Endothelial cell of umbilical vein (primary cell): ENCODE data around the gene CBLC. TPM values are rescaled to one million over a fixed set of nuclear protein-coding genes. Genes with fewer than 3 reads are reported as not detected.
A peak's percentile ranks its signal among the peaks of the same experiment; 100 is the strongest.

Experiments
- BruUV-seq: library from RNA; stranded (reverse); fragments of 400-500 nt; replicated peaks from 2 replicates; lab custom pipeline; 2021; lab: Mats Ljungman, UMichigan
- CTCF ChIA-PET: fragments of 300-600, 350-600 bp; sonication (Branson Sonifier 250); formaldehyde crosslinking; loops from one replicate; lab custom pipeline; 2021; ENCODE audit warnings: antibody characterized with exemption, inconsistent platforms; lab: Charles Lee
- POLR2A ChIA-PET: fragments of 300-600, 350-600 bp; sonication (Branson Sonifier 250); formaldehyde crosslinking; loops from one replicate; lab custom pipeline; 2021; ENCODE audit warnings: antibody characterized with exemption, inconsistent platforms; lab: Charles Lee
- DNase-seq: peaks from one replicate; pipeline ENCODE4 v3.0.0-alpha.2; 2011; ENCODE audit warnings: low read depth, low spot score
- FAIRE-seq: peaks from 2 replicates; lab custom pipeline; 2011; peaks lifted over from hg19 to GRCh38; lab: Jason Lieb, UNC
- H2AFZ ChIP-seq: 2 replicates; pipeline ENCODE4 v1.6.0; 2012; ENCODE audit warnings: low read depth, low read length, control low read depth, inconsistent platforms
- H3K27ac ChIP-seq: 2 replicates; pipeline ENCODE4 v1.5.1; 2011; ENCODE audit warnings: low read depth, mild to moderate bottlenecking, control low read depth, low read length, moderate library complexity; ENCODE audit not compliant: insufficient read depth
- H3K27me3 ChIP-seq, 2 experiments: 2 replicates each; pipeline versions ENCODE4 v1.6.0 to v1.6.1; 2011; ENCODE audit warnings: low read length in 2 of 2, mixed read lengths in 1 of 2; ENCODE audit not compliant: control insufficient read depth in 2 of 2, insufficient read depth in 2 of 2
- H3K36me3 ChIP-seq, 2 experiments: 2 replicates in 1 of 2; 3 replicates in 1 of 2; pipeline ENCODE4 v1.5.1; 2011; ENCODE audit warnings: low read length in 2 of 2, mild to moderate bottlenecking in 1 of 2, moderate library complexity in 1 of 2; ENCODE audit not compliant: control insufficient read depth in 2 of 2, insufficient read depth in 2 of 2; ENCODE audit errors: extremely low read depth in 1 of 2
- H3K4me1 ChIP-seq: 3 replicates; pipeline ENCODE4 v1.5.1; 2011; ENCODE audit warnings: mild to moderate bottlenecking, low read length; ENCODE audit not compliant: control insufficient read depth, insufficient read depth; ENCODE audit errors: extremely low read depth
- H3K4me2 ChIP-seq: 2 replicates; pipeline ENCODE4 v1.6.1; 2011; ENCODE audit warnings: low read length, control low read depth, mixed read lengths; ENCODE audit not compliant: insufficient read depth
- H3K4me3 ChIP-seq, 3 experiments: fragments of 200-600 bp in 1 of 3; sonication (generic), shearing (Covaris generic) in 1 of 3; replicated peaks in 1 of 3; 2 replicates each; pipeline ENCODE4 v1.5.1; 2011 to 2016; ENCODE audit warnings: control low read depth in 3 of 3, low read length in 3 of 3, mild to moderate bottlenecking in 2 of 3, inconsistent platforms in 1 of 3, low read depth in 1 of 3, moderate library complexity in 1 of 3; ENCODE audit not compliant: insufficient read depth in 1 of 3
- H3K79me2 ChIP-seq: 2 replicates; pipeline ENCODE4 v1.6.0; 2012; ENCODE audit warnings: low read length, inconsistent platforms; ENCODE audit not compliant: control insufficient read depth, insufficient read depth
- H3K9ac ChIP-seq: replicated peaks from 2 replicates; pipeline ENCODE3; 2011; ENCODE audit warnings: low read length, control low read depth; ENCODE audit not compliant: insufficient read depth; ENCODE audit errors: extremely low read depth
- H3K9me1 ChIP-seq: replicated peaks from 3 replicates; pipeline ENCODE4 v1.6.0; 2011; ENCODE audit warnings: mild to moderate bottlenecking, low read length; ENCODE audit not compliant: control insufficient read depth, insufficient read depth; ENCODE audit errors: extremely low read depth
- H3K9me3 ChIP-seq: replicated peaks from 2 replicates; pipeline ENCODE4 v1.5.1; 2012; ENCODE audit warnings: low read length, inconsistent platforms; ENCODE audit not compliant: control insufficient read depth, insufficient read depth
- H4K20me1 ChIP-seq: replicated peaks from 2 replicates; pipeline ENCODE3; 2011; ENCODE audit warnings: mild to moderate bottlenecking, low read length; ENCODE audit not compliant: control insufficient read depth, insufficient read depth; ENCODE audit errors: extremely low read depth
- CTCF ChIP-seq, 2 donors: IDR thresholded peaks; 1 replicate in 1 of 2; 2 replicates in 1 of 2; pipeline ENCODE4 v1.5.1; 2011; ENCODE audit warnings: low read length in 2 of 2, mild to moderate bottlenecking in 2 of 2, moderate library complexity in 2 of 2, control low read depth in 1 of 2, inconsistent platforms in 1 of 2, low read depth in 1 of 2; ENCODE audit not compliant: insufficient read depth in 1 of 2; ENCODE audit errors: extremely low read depth in 1 of 2
- EZH2 ChIP-seq: IDR thresholded peaks from 2 replicates; pipeline ENCODE4 v1.6.1; 2012; ENCODE audit warnings: borderline replicate concordance, low read depth, mild to moderate bottlenecking, moderate library complexity, low read length, inconsistent platforms; ENCODE audit not compliant: severe bottlenecking
- FOS ChIP-seq: IDR thresholded peaks from 2 replicates; pipeline ENCODE4 v1.6.1; 2011; ENCODE audit warnings: mild to moderate bottlenecking, low read length, moderate library complexity, borderline replicate concordance; ENCODE audit not compliant: insufficient read depth
- GATA2 ChIP-seq: IDR thresholded peaks from 2 replicates; pipeline ENCODE4 v1.7.0; 2011; ENCODE audit warnings: low read depth, mild to moderate bottlenecking, moderate library complexity, mixed read lengths, low read length; ENCODE audit not compliant: insufficient read length, insufficient read depth
- JUN ChIP-seq: IDR thresholded peaks from 2 replicates; pipeline ENCODE4 v1.6.1; 2011; ENCODE audit warnings: borderline replicate concordance, low read depth; ENCODE audit not compliant: insufficient read length, insufficient read depth
- MYC ChIP-seq: IDR thresholded peaks from one replicate; pipeline ENCODE4 v1.6.1; 2011; ENCODE audit warnings: mild to moderate bottlenecking, low read depth, low read length
- POLR2A ChIP-seq: IDR thresholded peaks from 2 replicates; pipeline ENCODE4 v1.6.1; 2012; ENCODE audit warnings: low read depth, mild to moderate bottlenecking, control low read depth, low read length
- POLR2AphosphoS5 ChIP-seq: IDR thresholded peaks from 2 replicates; pipeline ENCODE4 v1.6.1; 2012; ENCODE audit warnings: low read depth, mild to moderate bottlenecking, control low read depth, low read length, moderate library complexity; ENCODE audit not compliant: insufficient read depth
- dilution Hi-C: fragments of 300-500 bp; cut with MboI; formaldehyde crosslinking; loops from one replicate; pipeline ENCODE4 v1.15.0; 2019; ENCODE audit warnings: low sequenced_read_pairs; ENCODE audit not compliant: extremely low pct_ligation_motif_present
- intact Hi-C: fragments of 100-400 bp; cut with micrococcal nuclease; formaldehyde crosslinking; loops from one replicate; pipeline ENCODE4 v1.10.0; 2022
- polyA plus RNA-seq, 4 experiments: library from polyadenylated mRNA; depleted of rRNA in 3 of 4; stranded (reverse) in 3 of 4; unstranded in 1 of 4; fragments of >200 nt; gene quantifications; 2 replicates each; pipeline versions ENCODE4 v1.2.1 to v1.2.3, GENCODE V29; 2011 to 2012; ENCODE audit warnings: missing spikeins in 1 of 4
- total RNA-seq: library from RNA; stranded (reverse); gene quantifications from 2 replicates; pipeline ENCODE4 v1.2.3, GENCODE V29; 2021
- TF ChIP-seq, protein P1 (sequence below): IDR thresholded peaks from 2 replicates; pipeline ENCODE4 v1.6.1; 2011; ENCODE audit not compliant: insufficient read depth, insufficient read length

Gene CBLC
- total and polyA plus RNA-seq, 2 donors (not counting 3 experiments of a cell fraction or from before 2014, with no cell fraction given): 0.04 TPM; not detected in 1

DNA sequence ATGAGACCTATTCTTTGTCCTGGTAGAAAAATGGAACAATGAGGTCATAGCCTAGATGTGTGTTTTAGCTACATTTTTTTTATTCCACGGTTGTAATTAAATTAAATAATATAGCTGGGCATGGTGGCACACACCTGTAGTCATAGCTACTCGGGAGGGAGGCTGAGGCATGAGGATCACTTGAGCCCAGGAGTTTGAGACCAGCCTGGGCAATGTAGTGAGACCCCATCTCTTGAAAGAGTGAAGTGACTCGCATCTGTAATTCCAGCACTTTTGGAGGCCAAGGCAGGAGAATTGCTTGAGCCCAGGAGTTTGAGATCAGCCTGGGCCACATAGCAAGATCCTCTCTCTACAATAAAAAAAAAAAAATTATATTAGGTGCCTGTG lies 11.7 kb upstream of the CBLC start:
- H3K27me3 ChIP-seq: no peaks in the 10 kb centered on the region
- H3K9me3 ChIP-seq: no peaks in the 10 kb centered on the region
- H3K27ac ChIP-seq: no peak overlapping the region
- CTCF ChIA-PET: interaction anchor here (1.0 to 19.4 kb wide), 6 partner anchors 8 to 195 kb away, joined by 3 to 688 read pairs (median 6); no protein-coding TSS in a partner anchor
- POLR2A ChIA-PET: no interaction called here
- BruUV-seq: no TSS peak
- no peak for TF ChIP-seq EZH2
- TF ChIP-seq CTCF (IDR thresholded peaks at IDR 0.05; ENCODE audit: extremely low read depth in 1 of 2, insufficient read depth in 1 of 2, low read depth in 1 of 2, low read length in 2 of 2): no peak
- no peak for TF ChIP-seq JUN
- TF ChIP-seq POLR2AphosphoS5: no peak
- TF ChIP-seq MYC: no peak
- TF ChIP-seq, protein P1, sequence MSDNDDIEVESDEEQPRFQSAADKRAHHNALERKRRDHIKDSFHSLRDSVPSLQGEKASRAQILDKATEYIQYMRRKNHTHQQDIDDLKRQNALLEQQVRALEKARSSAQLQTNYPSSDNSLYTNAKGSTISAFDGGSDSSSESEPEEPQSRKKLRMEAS: no peak
- TF ChIP-seq GATA2: no peak
- TF ChIP-seq FOS: no peak
- no peak for TF ChIP-seq POLR2A
- H3K4me3 ChIP-seq: no peak overlapping the region
- FAIRE-seq: peak; percentile 46
- H3K9me1 ChIP-seq: no peaks in the 10 kb centered on the region
- no peak overlapping the region for H3K4me2 ChIP-seq
- H3K79me2 ChIP-seq: no peaks in the 10 kb centered on the region
- no peaks in the 10 kb centered on the region for H3K36me3 ChIP-seq
- H2AFZ ChIP-seq: no peak overlapping the region
- intact Hi-C loops: no loop called here
- H3K4me1 ChIP-seq: no peaks in the 10 kb centered on the region
- H3K9ac ChIP-seq: no peak overlapping the region
- dilution Hi-C loops: no loop called here
- no peaks in the 10 kb centered on the region for H4K20me1 ChIP-seq
- DNase-seq: no peak
